Activated CD4-positive, alpha-beta T cell treated with anti-CD3 and anti-CD28 coated beads, Interleukin-2, amount 50 U/mL, for 1 hour (primary cell): ENCODE data around the gene SHANK1.

Source experiments
- DNase-seq: peaks from one replicate; pipeline ENCODE4 v3.0.0-alpha.2; 2020

Gene SHANK1

GRCh38 chr19:50658441-50659317, 60.9 kb downstream of the SHANK1 start:
- peak; percentile 22 for DNase-seq

DNA sequence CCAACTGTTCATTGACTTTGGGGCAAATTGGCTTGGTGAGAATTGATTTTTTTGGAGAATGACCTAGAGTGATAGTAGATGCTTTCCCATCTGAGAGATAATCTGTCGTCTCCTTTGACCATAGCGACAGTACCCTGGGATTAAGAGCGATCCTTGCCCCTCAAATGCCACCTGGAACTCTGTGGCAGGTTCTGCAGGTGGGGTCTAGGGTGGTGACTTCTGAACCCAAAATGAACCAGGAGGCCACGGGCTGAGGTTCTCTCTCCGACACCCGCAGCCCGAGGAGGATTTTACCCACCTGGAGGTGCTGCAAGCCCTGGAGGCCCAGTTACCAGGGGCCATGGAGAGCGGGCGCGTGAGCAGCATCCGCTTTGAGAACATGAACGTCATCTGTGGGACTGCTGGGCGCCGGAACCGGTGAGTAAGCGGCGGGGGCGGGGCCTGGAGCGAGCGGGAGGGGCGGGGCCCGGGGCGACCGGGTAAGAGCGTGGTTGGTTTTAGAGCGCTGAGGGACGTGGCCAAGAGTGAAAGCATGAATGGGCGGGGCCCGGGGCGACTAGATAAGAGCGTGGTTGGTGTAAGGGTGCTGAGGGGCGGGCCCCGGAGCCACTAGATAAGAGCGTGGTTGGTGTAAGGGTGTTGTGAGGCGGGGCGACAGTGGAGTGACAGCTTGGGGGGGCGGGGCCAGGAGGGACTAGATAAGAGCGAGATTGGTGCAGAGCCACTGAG, 61.7 kb downstream of the SHANK1 start:
- peak; percentile 69 for DNase-seq

- no peak for DNase-seq
Measured at GRCh38 chr19:50657222-50657669, 62.4 kb downstream of the SHANK1 start.

GRCh38 chr19:50654882-50655281, 64.7 kb downstream of the SHANK1 start:
- no peak for DNase-seq

- no peak for DNase-seq
Measured at GRCh38 chr19:50652722-50653121, 66.9 kb downstream of the SHANK1 start.

GRCh38 chr19:50651174-50651573, 68.4 kb downstream of the SHANK1 start:
- no peak for DNase-seq

GRCh38 chr19:50649433-50650391, 69.9 kb downstream of the SHANK1 start, which contains the start of gene C19orf81:
TSS of gene C19orf81 (plus strand) at chr19:50649445. CDS start at chr19:50649445, 0 bp downstream.
- DNase-seq = no peak

DNA sequence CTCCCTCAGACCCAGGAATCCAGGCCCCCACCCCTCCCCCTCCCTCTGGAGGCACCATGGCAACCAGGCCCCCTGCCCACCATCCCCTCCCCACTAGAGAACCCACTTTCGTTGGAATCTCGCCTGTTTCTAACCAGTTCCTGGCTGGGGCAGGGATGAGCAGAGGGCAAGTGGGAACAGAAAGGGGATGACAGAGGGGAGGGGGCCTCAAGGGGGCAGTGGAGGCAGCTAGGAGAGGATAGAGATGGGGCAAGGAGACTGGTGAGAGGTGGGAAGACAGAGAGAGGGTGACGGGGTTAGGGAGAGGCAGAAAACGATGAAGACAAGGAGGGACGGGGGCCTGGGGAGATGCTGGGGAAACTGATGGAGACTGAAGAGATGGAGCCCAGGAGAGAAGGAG, 70.9 kb downstream of the SHANK1 start:
- DNase-seq = no peak

DNA sequence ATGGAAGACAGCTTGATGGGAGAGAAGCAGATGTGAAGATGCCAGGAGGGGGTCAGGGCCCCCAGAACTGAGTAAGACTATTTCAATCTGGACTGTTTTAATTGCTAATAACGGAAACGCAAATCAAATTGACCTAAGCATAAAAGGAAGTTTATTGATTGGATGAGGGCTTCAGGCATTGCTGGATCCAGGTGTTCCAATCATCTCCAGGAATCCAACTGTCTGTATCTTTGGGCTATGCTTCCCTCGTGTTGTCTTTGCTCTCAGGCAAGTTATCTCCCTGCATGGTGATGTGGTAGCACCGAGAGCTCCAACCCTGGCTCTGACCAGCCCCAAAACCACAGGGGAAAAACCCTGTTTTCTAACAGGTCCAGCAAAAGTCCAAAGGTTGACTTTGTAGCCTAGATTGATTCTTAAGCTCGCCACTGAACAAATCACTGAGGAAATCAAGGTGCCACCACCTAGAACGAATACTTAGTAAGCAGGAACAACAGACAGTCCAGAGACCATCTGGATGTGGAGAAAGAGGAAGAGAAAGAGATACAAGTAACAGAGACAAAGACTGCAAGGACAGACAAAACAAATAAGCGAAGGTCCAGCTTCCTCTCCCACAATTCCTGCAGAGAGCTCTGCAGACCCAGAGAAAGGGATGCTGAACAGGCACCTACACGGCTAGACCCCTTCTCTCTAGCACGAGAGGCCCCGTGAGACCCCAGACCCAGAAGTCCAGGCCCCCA, 71.6 kb downstream of the SHANK1 start:
- no peak for DNase-seq

DNA sequence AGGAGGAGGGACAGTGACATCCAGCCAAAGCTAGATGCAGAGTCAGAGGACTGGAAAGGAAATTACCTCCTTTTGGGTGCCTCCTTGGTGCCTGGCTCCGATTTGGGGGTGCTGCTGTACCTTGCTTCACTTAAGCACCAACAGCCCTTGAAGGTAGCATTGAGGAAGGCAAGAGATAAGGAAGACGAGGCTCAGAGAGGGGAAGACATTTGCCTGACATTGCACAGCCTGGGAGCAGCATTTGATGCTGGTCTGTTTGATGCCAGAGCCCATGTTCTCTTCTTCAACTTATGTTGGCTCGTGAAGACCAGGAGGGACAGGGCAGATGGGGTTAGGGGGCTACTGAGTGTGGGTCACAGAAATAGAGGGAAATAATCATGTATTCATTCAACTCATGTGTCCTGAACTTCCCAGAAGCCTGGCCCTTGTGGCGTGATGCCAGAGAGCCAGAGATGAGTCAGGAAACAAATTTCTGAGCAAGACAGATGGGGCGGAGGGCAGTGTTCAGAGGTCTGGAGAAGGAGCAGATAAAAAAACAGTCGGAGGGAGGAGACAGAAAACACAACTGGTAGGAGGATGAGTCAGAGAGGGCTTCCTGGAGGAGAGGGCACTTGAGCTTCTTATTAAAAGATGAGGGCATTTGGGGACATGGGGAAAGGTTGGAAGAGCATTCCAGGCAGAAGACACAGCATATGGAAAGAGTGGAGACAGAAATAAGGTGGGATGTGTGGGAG, 73.4 kb downstream of the SHANK1 start:
- DNase-seq = no peak

GRCh38 chr19:50645107-50645506, 74.5 kb downstream of the SHANK1 start:
- no peak for DNase-seq

GRCh38 chr19:50644315-50644915, 75.2 kb downstream of the SHANK1 start:
- no peak for DNase-seq

GRCh38 chr19:50640368-50640767, 79.2 kb downstream of the SHANK1 start:
- DNase-seq = no peak

DNA sequence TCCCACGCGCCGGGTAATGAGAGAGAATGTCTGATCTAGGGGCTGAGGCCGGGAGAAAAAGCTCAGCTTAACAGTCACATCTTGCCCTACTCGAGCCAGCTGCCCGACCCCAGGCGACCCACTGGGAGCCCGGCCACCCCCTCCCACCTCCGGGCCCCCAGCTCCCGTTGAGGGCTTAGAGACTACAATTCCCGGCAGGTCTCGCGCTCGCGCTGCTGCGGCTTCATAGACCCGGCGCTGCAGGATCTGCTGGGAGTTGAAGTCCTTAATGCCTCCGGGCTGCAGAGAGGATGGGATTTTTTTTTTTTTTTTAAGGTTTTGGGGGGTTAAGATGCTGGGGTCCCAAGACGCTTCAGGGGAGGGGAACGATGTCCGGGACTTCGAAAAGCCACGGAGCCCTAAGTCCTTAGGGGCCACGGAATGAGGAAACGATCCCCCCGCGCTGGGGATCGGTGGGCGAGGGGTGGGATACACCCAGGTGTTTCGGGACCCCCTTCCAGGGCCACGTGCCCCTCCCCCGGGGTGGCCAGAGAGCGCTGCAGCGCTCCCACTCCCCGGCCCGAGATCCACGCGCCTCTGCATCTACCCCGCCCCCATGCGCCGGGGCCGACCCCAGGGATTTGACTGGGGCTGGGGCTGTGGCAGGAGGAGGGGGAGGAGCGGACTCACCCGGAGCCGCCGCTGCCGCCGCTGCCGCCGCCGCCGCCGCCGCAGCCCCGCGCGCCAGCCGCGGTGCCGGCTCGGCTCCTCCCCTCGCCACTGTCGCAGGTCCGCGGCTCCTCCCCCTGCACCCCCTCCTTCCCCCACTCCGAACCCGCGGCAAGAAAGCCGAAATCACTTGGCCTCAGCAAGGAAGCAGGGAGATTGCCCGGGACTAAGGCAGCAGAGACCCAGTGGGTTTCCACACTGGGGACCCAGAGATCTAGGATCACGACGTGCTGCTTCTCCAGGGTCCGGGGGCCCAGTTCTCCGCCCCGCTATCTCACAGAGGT, 80.2 kb downstream of the SHANK1 start, which contains the start of gene SYT3:
TSS of gene SYT3 (minus strand) at position 761 of the 992 bp plus-strand sequence. CDS start 2,470 bp downstream, outside the sequence.
- peak; percentile 32 for DNase-seq

DNA sequence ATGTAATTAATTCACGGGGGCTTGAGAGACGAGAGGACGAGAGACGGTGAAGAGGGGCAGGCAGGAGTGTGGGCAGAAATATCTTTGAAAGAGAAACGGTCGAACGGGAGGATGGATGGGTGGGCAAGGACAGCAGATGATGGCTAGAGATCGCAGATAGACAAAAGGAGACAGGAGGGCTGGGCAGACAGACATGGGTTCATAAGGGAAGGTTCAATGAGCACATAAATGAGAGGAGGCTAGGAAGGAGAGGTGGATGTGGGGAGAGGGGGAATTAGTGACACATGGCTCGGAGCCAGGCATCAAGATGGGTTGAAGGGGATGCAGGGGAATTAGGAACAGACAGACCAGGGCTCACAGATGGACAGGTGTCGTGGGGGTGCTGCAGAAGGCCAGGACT, 81.0 kb downstream of the SHANK1 start:
- DNase-seq = no peak

GRCh38 chr19:50636317-50637085, 83.1 kb downstream of the SHANK1 start:
- no peak for DNase-seq

GRCh38 chr19:50633973-50634372, 85.6 kb downstream of the SHANK1 start:
- no peak for DNase-seq

- DNase-seq = no peak
Measured at GRCh38 chr19:50633359-50633758, 86.2 kb downstream of the SHANK1 start.
